NB4 (cell line): ENCODE data around the gene BMPR2.

ENCODE experiments used
- DNase-seq: peaks from one replicate; pipeline ENCODE4 v3.0.0; 2010; ENCODE audit warnings: low read depth
- H3K4me3 ChIP-seq: one replicate; pipeline ENCODE4 v1.5.1; 2011; ENCODE audit warnings: mild to moderate bottlenecking, low read depth, low read length, moderate library complexity
- CTCF ChIP-seq: IDR thresholded peaks from one replicate; pipeline ENCODE4 v1.5.1; 2012; ENCODE audit warnings: low read depth, low read length
- MAX ChIP-seq: IDR thresholded peaks from 2 replicates; pipeline ENCODE4 v1.6.1; 2011; ENCODE audit warnings: low read depth, low read length
- MYC ChIP-seq: IDR thresholded peaks from 2 replicates; pipeline ENCODE4 v1.6.1; 2011; ENCODE audit warnings: low read depth, low read length
- POLR2A ChIP-seq: IDR thresholded peaks from 2 replicates; pipeline ENCODE4 v1.6.1; 2011; ENCODE audit warnings: mild to moderate bottlenecking; ENCODE audit not compliant: insufficient read length; ENCODE audit errors: extremely low read depth

The BMPR2 gene

GRCh38 chr2:202612145-202612544 is 236.0 kb downstream of the BMPR2 start:
- TF ChIP-seq CTCF (no peak), POLR2A (no peak), MAX (no peak), MYC (no peak)
- no peak overlapping the region for H3K4me3 ChIP-seq
- no peak for DNase-seq

GRCh38 chr2:202613479-202613878 is 237.4 kb downstream of the BMPR2 start:
- TF ChIP-seq MYC (no peak), MAX (no peak), POLR2A (no peak), CTCF (no peak)
- no peak overlapping the region for H3K4me3 ChIP-seq
- DNase-seq: no peak
